Measurements from ENCODE around the gene GLA.

Gene GLA

DNA sequence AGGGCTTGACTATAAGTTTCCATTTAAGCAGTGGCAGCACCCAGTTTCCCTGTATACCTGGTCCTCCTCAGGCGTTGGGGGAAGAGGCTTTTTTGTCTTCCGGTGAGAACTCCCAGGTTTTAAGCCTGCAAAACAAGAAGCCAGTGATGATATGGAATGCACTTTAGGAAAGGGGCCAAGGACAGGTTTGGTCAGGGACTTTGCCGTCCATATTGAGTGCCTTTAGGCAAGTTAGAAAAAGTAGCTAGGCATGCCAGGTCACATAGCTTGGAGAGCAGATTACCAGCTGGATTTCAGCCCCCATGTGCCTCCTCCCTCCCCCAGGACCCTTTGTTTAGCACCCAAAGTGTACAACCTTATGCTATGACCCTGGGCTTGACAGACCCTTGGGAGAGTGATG lies 45.6 kb downstream of the GLA start:
- peaks cover 42% of the 10 kb centered on the region for H3K9me3 Mint-ChIP-seq
- TF ChIP-seq, protein P1, sequence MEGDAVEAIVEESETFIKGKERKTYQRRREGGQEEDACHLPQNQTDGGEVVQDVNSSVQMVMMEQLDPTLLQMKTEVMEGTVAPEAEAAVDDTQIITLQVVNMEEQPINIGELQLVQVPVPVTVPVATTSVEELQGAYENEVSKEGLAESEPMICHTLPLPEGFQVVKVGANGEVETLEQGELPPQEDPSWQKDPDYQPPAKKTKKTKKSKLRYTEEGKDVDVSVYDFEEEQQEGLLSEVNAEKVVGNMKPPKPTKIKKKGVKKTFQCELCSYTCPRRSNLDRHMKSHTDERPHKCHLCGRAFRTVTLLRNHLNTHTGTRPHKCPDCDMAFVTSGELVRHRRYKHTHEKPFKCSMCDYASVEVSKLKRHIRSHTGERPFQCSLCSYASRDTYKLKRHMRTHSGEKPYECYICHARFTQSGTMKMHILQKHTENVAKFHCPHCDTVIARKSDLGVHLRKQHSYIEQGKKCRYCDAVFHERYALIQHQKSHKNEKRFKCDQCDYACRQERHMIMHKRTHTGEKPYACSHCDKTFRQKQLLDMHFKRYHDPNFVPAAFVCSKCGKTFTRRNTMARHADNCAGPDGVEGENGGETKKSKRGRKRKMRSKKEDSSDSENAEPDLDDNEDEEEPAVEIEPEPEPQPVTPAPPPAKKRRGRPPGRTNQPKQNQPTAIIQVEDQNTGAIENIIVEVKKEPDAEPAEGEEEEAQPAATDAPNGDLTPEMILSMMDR (IDR thresholded peaks at IDR 0.05) = no peak
- H3K4me3 Mint-ChIP-seq = no peak overlapping the region
- H3K27ac Mint-ChIP-seq = no peak overlapping the region
- H3K36me3 Mint-ChIP-seq (ENCODE audit: low read depth) = no peaks in the 10 kb centered on the region
- H3K4me1 Mint-ChIP-seq = peaks cover 3% of the 10 kb centered on the region
- peaks cover 4% of the 10 kb centered on the region for H3K27me3 Mint-ChIP-seq (ENCODE audit: low read depth, poor library complexity)
- DNase-seq = no peak

DNA sequence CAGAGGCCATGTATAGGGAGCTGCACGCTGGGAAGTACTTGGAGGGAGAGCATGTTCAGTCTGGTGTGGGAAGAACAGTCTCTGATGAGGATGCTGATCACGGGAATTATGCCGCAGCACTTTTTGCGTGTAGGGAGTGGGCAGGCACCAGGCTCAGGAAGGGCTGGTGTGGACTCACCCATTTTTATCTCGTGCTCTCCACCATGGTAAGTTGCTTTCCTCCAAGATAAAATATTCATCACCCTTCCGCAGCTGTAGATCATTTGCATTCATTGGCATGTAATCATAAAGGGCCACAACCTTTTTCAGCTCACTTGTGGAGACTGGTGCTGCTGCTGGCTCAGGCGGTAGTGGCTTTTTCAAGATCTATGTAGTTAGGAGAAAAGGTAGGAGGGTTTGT lies 47.3 kb downstream of the GLA start:
- no peak overlapping the region for H3K27ac Mint-ChIP-seq

DNA sequence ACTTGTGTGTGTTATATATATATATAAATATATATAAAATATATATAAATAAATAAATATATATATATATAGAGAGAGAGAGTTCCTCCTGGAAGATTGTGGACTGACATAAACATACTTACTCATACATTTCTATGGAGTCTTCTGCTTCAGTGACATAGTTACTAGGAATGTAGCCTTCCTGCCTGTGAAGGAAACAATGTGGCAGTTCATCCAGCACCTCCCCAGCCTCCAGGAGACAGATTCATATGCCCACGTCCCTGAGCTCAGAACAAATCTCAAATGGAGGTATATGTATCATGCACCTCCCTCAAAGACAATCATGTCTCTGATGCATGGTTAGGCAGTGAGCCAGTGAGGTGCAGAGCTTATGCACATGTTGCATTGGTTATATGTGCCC lies 47.8 kb downstream of the GLA start:
- TF ChIP-seq, protein P1 (IDR thresholded peaks at IDR 0.05) = no peak
- no peak overlapping the region for H3K27ac Mint-ChIP-seq
- peaks cover 9% of the 10 kb centered on the region for H3K4me1 Mint-ChIP-seq
- H3K9me3 Mint-ChIP-seq = peaks cover 57% of the 10 kb centered on the region
- peaks cover 4% of the 10 kb centered on the region for H3K27me3 Mint-ChIP-seq (ENCODE audit: low read depth, poor library complexity)
- H3K36me3 Mint-ChIP-seq (ENCODE audit: low read depth) = no peaks in the 10 kb centered on the region
- H3K4me3 Mint-ChIP-seq = no peak overlapping the region
- DNase-seq = no peak

More for the DNA sequence above, 47.3 kb downstream of the GLA start:
- peaks cover 56% of the 10 kb centered on the region for H3K9me3 Mint-ChIP-seq
- DNase-seq = no peak
- peaks cover 5% of the 10 kb centered on the region for H3K4me1 Mint-ChIP-seq
- H3K36me3 Mint-ChIP-seq (ENCODE audit: low read depth) = no peaks in the 10 kb centered on the region
- no peak overlapping the region for H3K4me3 Mint-ChIP-seq
- TF ChIP-seq, protein P1 (IDR thresholded peaks at IDR 0.05) = no peak
- peaks cover 4% of the 10 kb centered on the region for H3K27me3 Mint-ChIP-seq (ENCODE audit: low read depth, poor library complexity)

DNA sequence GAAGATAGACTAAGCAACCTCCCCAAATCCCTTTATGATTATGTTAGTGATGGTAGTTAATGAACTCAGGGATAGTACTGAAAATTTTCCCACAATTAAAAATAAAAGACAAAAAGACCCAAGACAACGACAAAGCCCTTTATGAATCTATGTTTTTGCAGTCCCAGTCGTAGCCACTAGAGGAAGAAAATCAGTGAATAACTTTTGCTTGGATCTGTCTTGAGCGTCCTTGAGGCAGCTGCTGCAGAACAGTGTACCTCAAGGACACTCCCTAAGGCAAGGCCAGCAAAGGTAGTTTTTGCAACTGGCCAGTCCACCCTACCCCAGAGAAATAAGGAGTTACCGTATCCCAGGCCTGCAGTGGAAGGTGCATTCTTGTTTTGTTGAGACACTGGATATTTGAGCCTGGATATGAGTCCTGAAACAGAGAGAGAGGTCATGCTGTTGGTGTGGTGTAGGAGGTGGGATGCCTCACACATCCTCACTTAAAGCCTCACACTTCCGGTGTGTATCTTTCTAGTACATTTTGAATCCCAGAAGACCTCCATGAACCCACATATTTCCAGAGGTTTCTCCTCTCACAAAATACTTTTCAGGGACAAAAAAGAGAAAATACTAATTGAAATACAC lies 50.4 kb downstream of the GLA start:
- no peak overlapping the region for H3K4me3 Mint-ChIP-seq
- no peaks in the 10 kb centered on the region for H3K27me3 Mint-ChIP-seq (ENCODE audit: low read depth, poor library complexity)
- TF ChIP-seq, protein P1 (IDR thresholded peaks at IDR 0.05) = peak; percentile 27
- H3K4me1 Mint-ChIP-seq = peaks cover 21% of the 10 kb centered on the region
- no peak for DNase-seq
- peaks cover 58% of the 10 kb centered on the region for H3K9me3 Mint-ChIP-seq
- H3K36me3 Mint-ChIP-seq (ENCODE audit: low read depth) = no peaks in the 10 kb centered on the region
- no peak overlapping the region for H3K27ac Mint-ChIP-seq

DNA sequence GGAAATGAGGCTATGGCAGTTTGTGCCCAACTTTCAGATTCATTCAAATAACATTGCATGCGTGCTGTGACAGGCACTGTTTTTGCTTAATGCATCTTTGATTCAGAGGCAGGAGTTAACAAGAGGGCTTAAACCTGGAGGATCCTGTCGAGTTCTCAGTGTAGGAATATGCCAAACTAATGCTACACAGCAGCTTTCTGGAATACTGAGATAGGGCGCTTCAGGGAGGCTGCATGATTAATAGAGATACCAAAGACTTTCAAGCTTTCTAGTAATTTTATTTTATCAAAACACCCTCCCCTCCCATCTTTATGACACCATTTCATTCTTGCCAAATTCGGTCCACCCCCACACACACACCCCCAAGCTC lies 58.5 kb downstream of the GLA start:
- Mint-ChIP-seq H3K27ac (no peak overlapping the region), H3K27me3 (ENCODE audit: low read depth, poor library complexity) (no peaks in the 10 kb centered on the region), H3K4me3 (peak overlapping the region; percentile 89), H3K36me3 (ENCODE audit: low read depth) (peaks cover 14% of the 10 kb centered on the region), H3K9me3 (peaks cover 43% of the 10 kb centered on the region), H3K4me1 (peaks cover 30% of the 10 kb centered on the region)
- DNase-seq = no peak
- TF ChIP-seq, protein P1 (IDR thresholded peaks at IDR 0.05) = no peak

Data from nephron progenitor cell (in vitro differentiated cells).